Measurements from ENCODE around the gene PRKCE. TPM values are rescaled to one million over a fixed set of nuclear protein-coding genes. Genes with fewer than 3 reads are reported as not detected.

PRKCE gene
- total and polyA plus RNA-seq, 2 of the 8 experiments (the other 6 are each of a cell fraction or from before 2014, with no cell fraction given), result 0.54 to 2.1 TPM

- TF ChIP-seq BACH1 (IDR thresholded peaks at IDR 0.05; ENCODE audit: low read length), result no peak
- TF ChIP-seq POU5F1 (IDR thresholded peaks at IDR 0.05; ENCODE audit: low read depth, low read length), result no peak
- TF ChIP-seq KDM1A (IDR thresholded peaks at IDR 0.05; ENCODE audit: borderline replicate concordance, low read length), result no peak
- no peak for TF ChIP-seq FOSL1 (IDR thresholded peaks at IDR 0.05; ENCODE audit: insufficient read depth, low read depth, low read length)
Measured at GRCh38 chr2:46065152-46065551, 413.7 kb downstream of the PRKCE start (continued).
